NB4 (cell line): ENCODE results near the gene RECQL5.

Source experiments
- CTCF ChIP-seq: IDR thresholded peaks from one replicate; pipeline ENCODE4 v1.5.1; 2012; ENCODE audit warnings: low read depth, low read length
- MAX ChIP-seq: IDR thresholded peaks from 2 replicates; pipeline ENCODE4 v1.6.1; 2011; ENCODE audit warnings: low read depth, low read length
- MYC ChIP-seq: IDR thresholded peaks from 2 replicates; pipeline ENCODE4 v1.6.1; 2011; ENCODE audit warnings: low read depth, low read length
- POLR2A ChIP-seq: IDR thresholded peaks from 2 replicates; pipeline ENCODE4 v1.6.1; 2011; ENCODE audit warnings: mild to moderate bottlenecking; ENCODE audit not compliant: insufficient read length; ENCODE audit errors: extremely low read depth

- TF ChIP-seq POLR2A (no peak), MYC (no peak), CTCF (no peak), MAX (no peak)
Measured at GRCh38 chr17:75594499-75595283, 72.3 kb downstream of the RECQL5 start.
